HCT116 (cell line): Measurements from ENCODE around the gene TMEM98. TPM values are rescaled to one million over a fixed set of nuclear protein-coding genes. Genes with fewer than 3 reads are reported as not detected.

Source experiments
- ATAC-seq: fragments of 200-7000 bp; cut with Tn5 transposase; 2 replicates; pipeline ENCODE4 v1.9.1; 2020; ENCODE audit warnings: mild to moderate bottlenecking, moderate library complexity
- BruUV-seq: library from RNA; stranded (reverse); fragments of 400-500 nt; replicated peaks from 2 replicates; lab custom pipeline; 2021; lab: Mats Ljungman, UMichigan
- CTCF ChIA-PET: fragments of 300-600 bp; sonication (Branson Sonifier 250); formaldehyde crosslinking; loops from one replicate; lab custom pipeline; 2021; ENCODE audit warnings: antibody characterized with exemption; lab: Charles Lee
- POLR2A ChIA-PET: fragments of 300-600, 350-600 bp; sonication (Branson Sonifier 250); formaldehyde crosslinking; loops from one replicate; lab custom pipeline; 2021; ENCODE audit warnings: antibody characterized with exemption; lab: Charles Lee
- RAD21 ChIA-PET, 2 experiments: fragments of 300-600 bp; sonication (Branson Sonifier 250); formaldehyde crosslinking; loops; one replicate each; lab custom pipeline; 2023; ENCODE audit warnings: low total read pairs in 2 of 2; ENCODE audit not compliant: uncharacterized antibody in 2 of 2, unreplicated experiment in 2 of 2, low non-redundant PET in 1 of 2; lab: Charles Lee
- DNase-seq: peaks from one replicate; pipeline ENCODE4 v3.0.0-alpha.2; 2010; ENCODE audit warnings: low read depth, low spot score
- H2AFZ ChIP-seq: fragments of 200-600 bp; shearing (Covaris generic), sonication (generic); 2 replicates; pipeline ENCODE4 v1.6.1; 2017; ENCODE audit warnings: low read depth, mixed run types, mixed read lengths, antibody characterized with exemption, low read length; ENCODE audit not compliant: poor library complexity, severe bottlenecking
- H3K27ac ChIP-seq: 2 replicates; pipeline ENCODE4 v1.5.1; 2012; ENCODE audit warnings: low read depth, low read length
- H3K27me3 ChIP-seq: fragments of 200-600 bp; sonication (generic); 2 replicates; pipeline ENCODE4 v1.6.1; 2016; ENCODE audit warnings: mixed run types, low read length, mixed read lengths; ENCODE audit not compliant: insufficient read depth
- H3K36me3 ChIP-seq, 2 experiments: fragments of 200-500 bp in 1 of 2; fragments of 200-600 bp in 1 of 2; sonication (Bioruptor generic) in 1 of 2; sonication (generic) in 1 of 2; 2 replicates each; pipeline versions ENCODE4 v1.5.1 to v1.6.1; 2014 to 2016; ENCODE audit warnings: low read length in 2 of 2, inconsistent platforms in 1 of 2, mixed read lengths in 1 of 2, mixed run types in 1 of 2; ENCODE audit not compliant: insufficient read depth in 2 of 2, control insufficient read depth in 1 of 2
- H3K4me1 ChIP-seq, 2 experiments: fragments of 200-600 bp in 1 of 2; sonication (generic) in 1 of 2; 2 replicates each; pipeline versions ENCODE4 v1.5.1 to v1.6.1; 2012 to 2017; ENCODE audit warnings: low read length in 2 of 2, inconsistent platforms in 1 of 2, mild to moderate bottlenecking in 1 of 2, mixed read lengths in 1 of 2, mixed run types in 1 of 2, moderate library complexity in 1 of 2; ENCODE audit not compliant: insufficient read depth in 2 of 2, control insufficient read depth in 1 of 2
- H3K4me2 ChIP-seq: fragments of 200-600 bp; sonication (generic); 2 replicates; pipeline ENCODE4 v1.6.1; 2017; ENCODE audit warnings: mixed run types, low read length, mixed read lengths
- H3K4me3 ChIP-seq, 2 experiments: fragments of 200-600 bp in 1 of 2; sonication (generic) in 1 of 2; replicated peaks in 1 of 2; 2 replicates each; pipeline ENCODE4 v1.5.1; 2011 to 2016; ENCODE audit warnings: low read length in 2 of 2, control low read depth in 1 of 2, low read depth in 1 of 2, mild to moderate bottlenecking in 1 of 2, mixed read lengths in 1 of 2, mixed run types in 1 of 2
- H3K79me2 ChIP-seq: fragments of 200-600 bp; sonication (generic); 2 replicates; pipeline ENCODE4 v1.6.1; 2017; ENCODE audit warnings: mild to moderate bottlenecking, mixed run types, low read length, moderate library complexity, mixed read lengths; ENCODE audit not compliant: insufficient read depth
- H3K9ac ChIP-seq: fragments of 200-600 bp; sonication (generic); 2 replicates; pipeline ENCODE4 v1.6.1; 2016; ENCODE audit warnings: low read length, mixed read lengths
- H3K9me2 ChIP-seq: fragments of 200-600 bp; sonication (generic), shearing (Covaris generic); 2 replicates; pipeline ENCODE4 v1.6.1; 2017; ENCODE audit warnings: mixed run types, mild to moderate bottlenecking, moderate library complexity; ENCODE audit not compliant: insufficient read depth
- H3K9me3 ChIP-seq, 2 experiments: fragments of 200-500 bp in 1 of 2; fragments of 200-600 bp in 1 of 2; sonication (Bioruptor generic) in 1 of 2; sonication (generic) in 1 of 2; 2 replicates each; pipeline ENCODE4 v1.6.1; 2014 to 2017; ENCODE audit warnings: low read length in 2 of 2, mixed read lengths in 2 of 2, inconsistent platforms in 1 of 2, low read depth in 1 of 2, mild to moderate bottlenecking in 1 of 2, mixed run types in 1 of 2, moderate library complexity in 1 of 2; ENCODE audit not compliant: control insufficient read depth in 1 of 2, insufficient read depth in 1 of 2
- H4K20me1 ChIP-seq: fragments of 200-600 bp; sonication (generic), shearing (Covaris generic); 2 replicates; pipeline ENCODE4 v1.6.1; 2017; ENCODE audit warnings: mixed run types, mild to moderate bottlenecking, moderate library complexity; ENCODE audit not compliant: insufficient read depth
- ATF3 ChIP-seq: IDR thresholded peaks from 2 replicates; pipeline ENCODE4 v1.6.1; 2012
- CBX3 ChIP-seq: IDR thresholded peaks from 2 replicates; pipeline ENCODE4 v1.6.1; 2012; ENCODE audit warnings: low read depth
- CEBPB ChIP-seq: IDR thresholded peaks from 2 replicates; pipeline ENCODE4 v1.6.1; 2012; ENCODE audit warnings: low read depth
- EGR1 ChIP-seq: IDR thresholded peaks from 2 replicates; pipeline ENCODE4 v1.6.1; 2012; ENCODE audit warnings: low read depth
- ELF1 ChIP-seq: IDR thresholded peaks from 2 replicates; pipeline ENCODE4 v1.6.1; 2012; ENCODE audit warnings: low read depth, borderline replicate concordance
- EZH2 ChIP-seq: fragments of 200-600 bp; sonication (generic); IDR thresholded peaks from 2 replicates; pipeline ENCODE4 v1.6.1; 2017; ENCODE audit warnings: antibody characterized with exemption, mixed run types
- JUND ChIP-seq: IDR thresholded peaks from 2 replicates; pipeline ENCODE4 v1.6.1; 2012
- POLR2AphosphoS5 ChIP-seq: IDR thresholded peaks from 2 replicates; pipeline ENCODE4 v1.6.1; 2011; ENCODE audit warnings: mild to moderate bottlenecking, low read depth, low read length, moderate library complexity
- REST ChIP-seq: IDR thresholded peaks from 2 replicates; pipeline ENCODE4 v1.6.1; 2012; ENCODE audit warnings: low read depth
- SRF ChIP-seq: IDR thresholded peaks from 2 replicates; pipeline ENCODE4 v1.6.1; 2012; ENCODE audit warnings: low read depth
- TCF7L2 ChIP-seq: IDR thresholded peaks from 2 replicates; pipeline ENCODE4 v1.7.0; 2011; ENCODE audit warnings: borderline replicate concordance, inconsistent platforms; ENCODE audit not compliant: insufficient read depth, insufficient read length; ENCODE audit errors: extremely low read depth
- YY1 ChIP-seq: IDR thresholded peaks from 2 replicates; pipeline ENCODE4 v1.6.1; 2011; ENCODE audit warnings: low read length, low read depth, moderate library complexity, mild to moderate bottlenecking; ENCODE audit not compliant: insufficient replicate concordance; ENCODE audit errors: extremely low read depth
- ZFX ChIP-seq: fragments of 450-650 bp; IDR thresholded peaks from 2 replicates; pipeline ENCODE4 v1.6.1; 2017
- intact Hi-C: fragments of 100-400 bp; cut with micrococcal nuclease; formaldehyde crosslinking; loops from 2 replicates; pipeline ENCODE4 v1.10.0; 2022
- total RNA-seq: library from RNA; stranded (reverse); gene quantifications from one replicate; pipeline ENCODE4 v1.2.1, GENCODE V29; 2021; ENCODE audit not compliant: unreplicated experiment

TMEM98 gene
- total RNA-seq, 1 experiment from 2014 or later = 29.3 TPM

GRCh38 chr17:32920293-32920692 is 7.7 kb upstream of the TMEM98 start:
- Histone ChIP-seq H3K4me1 (no peaks in the 10 kb centered on the region), H3K27me3 (no peaks in the 10 kb centered on the region), H3K27ac (no peak overlapping the region), H3K9me3 (no peaks in the 10 kb centered on the region)
- ChIA-PET CTCF (interaction anchor here (1.2 to 1.3 kb wide), 2 partner anchors 11 to 137 kb away, joined by 3 to 7 read pairs; no protein-coding TSS in a partner anchor), POLR2A (no interaction called here)
- intact Hi-C loops = no loop called here
- no peak for TF ChIP-seq POLR2AphosphoS5
- no peak for TF ChIP-seq TCF7L2
- no peak for TF ChIP-seq YY1
- no peak for TF ChIP-seq EZH2
- TF ChIP-seq CEBPB = no peak
- TF ChIP-seq, all 23 proteins: peak for 0
- Histone ChIP-seq H3K4me2 (no peak overlapping the region), H3K9ac (no peak overlapping the region), H4K20me1 (no peaks in the 10 kb centered on the region), H3K9me2 (no peaks in the 10 kb centered on the region), H3K36me3 (no peaks in the 10 kb centered on the region), H2AFZ (no peak overlapping the region), H3K79me2 (no peaks in the 10 kb centered on the region), H3K4me3 (no peak overlapping the region)
- DNase-seq (no peak), ATAC-seq (no peak)
- BruUV-seq = no TSS peak
- RAD21 ChIA-PET = interaction anchor here in 1 of 2 experiments (0.8 kb wide), 1 partner anchor 9 kb away, joined by 3 read pairs; no protein-coding TSS in a partner anchor

GRCh38 chr17:32921017-32921416 is 6.9 kb upstream of the TMEM98 start:
- Histone ChIP-seq H3K79me2 (no peaks in the 10 kb centered on the region), H2AFZ (no peak overlapping the region), H3K4me3 (no peak overlapping the region), H3K9ac (no peak overlapping the region), H4K20me1 (no peaks in the 10 kb centered on the region), H3K9me2 (no peaks in the 10 kb centered on the region), H3K27ac (no peak overlapping the region), H3K4me2 (no peak overlapping the region), H3K4me1 (no peaks in the 10 kb centered on the region), H3K27me3 (no peaks in the 10 kb centered on the region), H3K9me3 (no peaks in the 10 kb centered on the region)
- intact Hi-C loops = no loop called here
- DNase-seq (no peak), ATAC-seq (no peak)
- ChIA-PET CTCF (interaction anchor here (1.2 kb wide), 1 partner anchor 138 kb away, joined by 3 read pairs; no protein-coding TSS in a partner anchor), RAD21 (no interaction called here), POLR2A (no interaction called here)
- BruUV-seq = no TSS peak
- TF ChIP-seq EGR1 (no peak), POLR2AphosphoS5 (no peak), REST (no peak), JUND (no peak), ATF3 (no peak), CBX3 (no peak), SRF (no peak), ZFX (no peak), ELF1 (no peak), YY1 (no peak)
- TF ChIP-seq, all 23 proteins: peak for 0
- no peaks in the 10 kb centered on the region for H3K36me3 ChIP-seq
